HG02970 (cell line): Measurements from ENCODE around the gene LRRC14B.
A peak's percentile ranks its signal among the peaks of the same experiment; 100 is the strongest.
"Not testable (repeated sequence)": the region's sequence is repeated elsewhere in the genome, so short reads cannot be mapped to it uniquely, and the experiment has no call there.

Experiments
- ATAC-seq: cut with Tn5 transposase; IDR thresholded peaks from one replicate; pipeline ENCODE4 v1.9.1; 2021; ENCODE audit warnings: mild to moderate bottlenecking, moderate library complexity, moderate number of reproducible peaks; ENCODE audit not compliant: unreplicated experiment, low FRiP score

Gene LRRC14B

DNA sequence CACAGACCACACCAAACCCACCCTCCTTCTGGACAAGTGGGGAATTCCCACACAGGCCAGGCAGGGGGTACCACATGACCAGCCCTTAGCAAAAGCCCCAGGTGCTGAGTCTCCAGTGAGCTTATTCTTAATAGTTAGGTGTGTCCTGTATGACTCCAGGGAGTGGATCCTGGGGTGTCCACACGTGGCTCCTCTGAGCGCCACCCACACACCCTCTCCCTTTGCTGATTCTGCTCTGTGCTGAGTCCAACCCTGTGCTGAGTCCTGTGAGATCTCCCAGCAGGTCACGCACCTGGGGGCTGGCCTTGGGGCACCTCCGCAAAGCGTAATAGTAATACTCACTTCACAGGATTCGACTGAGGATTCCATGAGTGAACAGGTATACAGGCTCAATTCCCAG is 12.7 kb downstream of the LRRC14B start:
- ATAC-seq, result no peak

DNA sequence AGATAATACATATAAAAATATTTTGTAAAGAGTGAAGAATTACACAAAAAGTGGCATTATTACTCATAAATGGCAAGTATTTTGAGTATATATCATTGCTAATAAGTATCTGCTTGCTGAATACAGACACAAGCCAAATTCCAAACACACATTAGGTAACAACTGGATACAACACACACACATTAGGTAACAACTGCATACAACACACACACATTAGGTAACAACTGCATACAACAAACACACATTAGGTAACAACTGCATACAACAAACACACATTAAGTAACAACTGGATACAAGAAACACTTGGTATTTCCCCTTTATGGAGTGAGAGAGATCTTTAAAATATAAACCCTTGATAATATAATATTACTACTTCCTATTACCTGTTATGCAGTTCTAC is 13.2 kb downstream of the LRRC14B start:
- no peak for ATAC-seq

DNA sequence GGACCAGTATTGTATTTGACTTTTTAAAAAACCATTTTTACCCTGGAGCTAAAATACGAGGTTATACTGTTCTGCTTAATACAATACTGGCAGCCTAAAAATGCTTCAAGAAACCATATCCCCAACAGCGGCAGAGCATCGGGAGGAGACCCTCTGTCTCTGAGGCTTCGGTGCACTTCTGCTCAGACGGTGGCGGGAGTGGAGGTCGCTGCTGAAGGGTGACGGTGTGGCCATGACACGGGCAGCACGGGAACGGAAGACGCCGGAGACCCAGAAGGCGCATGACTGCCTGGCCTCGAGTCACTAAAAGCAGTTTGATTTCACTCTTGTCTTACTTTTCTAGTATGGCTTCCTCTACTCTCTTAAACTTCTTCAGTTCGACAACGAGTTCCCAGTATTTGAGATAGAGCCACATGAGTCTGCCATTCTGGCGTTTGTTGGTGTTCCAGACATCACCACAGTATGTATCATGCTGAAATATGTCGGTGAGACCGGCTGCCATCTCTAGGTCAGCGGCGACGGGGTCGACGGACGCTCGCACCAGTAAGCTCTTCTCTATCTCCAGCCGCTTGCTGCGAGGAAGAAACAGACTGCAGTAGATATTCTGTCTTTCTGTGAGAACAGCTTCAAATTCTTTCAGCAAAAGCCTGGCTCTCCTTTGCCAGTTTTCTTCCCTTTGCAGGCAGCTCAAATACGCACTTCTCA is 13.8 kb downstream of the LRRC14B start:
- ATAC-seq, result no peak

DNA sequence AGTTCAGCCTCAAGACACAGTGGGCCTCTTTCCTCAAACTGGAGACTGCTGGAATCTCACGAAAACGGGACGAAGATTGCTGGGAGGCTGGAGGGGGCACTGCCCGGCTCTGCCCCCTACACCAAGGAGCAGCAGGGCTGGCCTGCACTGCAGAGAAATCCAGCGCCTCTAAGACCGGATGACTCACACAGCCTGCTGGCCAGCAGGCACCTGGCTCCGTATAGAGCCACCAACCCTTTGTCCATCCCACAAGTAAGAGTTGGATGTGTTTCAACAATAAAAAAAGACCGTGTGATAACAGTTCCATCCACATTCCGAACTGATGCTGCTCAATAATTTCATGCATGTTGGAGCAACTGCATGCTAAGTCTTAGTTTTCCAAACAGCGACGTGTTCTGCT is 15.1 kb downstream of the LRRC14B start:
- no peak for ATAC-seq

DNA sequence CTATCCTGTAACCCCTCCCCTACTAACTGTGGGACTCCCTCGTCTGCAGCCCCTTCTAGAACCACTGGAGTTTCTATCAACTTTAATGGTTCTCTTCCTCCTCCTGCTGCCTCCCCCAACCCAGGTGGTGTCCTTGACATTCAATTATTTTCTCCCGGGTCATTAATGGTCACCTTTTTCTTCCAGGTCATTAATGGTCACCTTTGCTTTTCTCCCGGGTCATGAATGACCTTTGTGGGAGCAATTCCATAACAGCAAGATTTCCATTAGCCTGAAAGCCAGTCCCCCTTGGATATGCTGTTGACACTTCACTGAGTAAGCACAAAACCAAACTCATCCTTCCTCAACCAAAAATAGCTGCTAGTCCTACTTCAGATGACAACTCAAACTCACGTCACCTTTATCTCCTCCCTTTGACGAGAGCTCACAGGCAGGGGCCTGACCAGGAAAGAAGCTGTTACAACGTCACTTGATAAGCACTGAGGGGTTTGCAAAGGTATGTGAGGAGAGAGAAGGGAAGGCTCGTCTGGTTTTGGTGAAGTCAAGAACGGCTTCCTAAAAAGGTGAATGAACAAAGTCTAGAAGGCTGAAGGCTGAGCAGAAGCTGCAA is 15.7 kb downstream of the LRRC14B start:
- ATAC-seq, result no peak

DNA sequence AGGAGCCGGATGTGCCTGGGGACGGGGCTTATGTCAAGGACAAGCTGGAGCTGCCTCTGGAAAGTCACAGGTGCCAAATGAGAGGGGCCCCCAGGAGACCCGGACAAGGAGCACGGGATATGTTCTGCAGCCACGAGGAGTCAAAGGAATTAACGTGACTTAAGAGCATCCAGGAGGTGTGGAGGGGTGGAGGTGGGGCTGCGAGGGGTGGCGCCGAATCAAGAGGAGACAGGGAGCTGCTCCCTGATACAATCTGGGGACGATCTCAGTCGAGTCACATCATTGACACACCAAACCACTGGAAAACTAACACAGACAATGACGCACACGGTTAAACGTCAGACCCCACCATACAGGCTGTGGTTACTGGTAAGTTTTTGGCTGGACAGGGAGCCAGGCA is 16.3 kb downstream of the LRRC14B start:
- no peak for ATAC-seq

DNA sequence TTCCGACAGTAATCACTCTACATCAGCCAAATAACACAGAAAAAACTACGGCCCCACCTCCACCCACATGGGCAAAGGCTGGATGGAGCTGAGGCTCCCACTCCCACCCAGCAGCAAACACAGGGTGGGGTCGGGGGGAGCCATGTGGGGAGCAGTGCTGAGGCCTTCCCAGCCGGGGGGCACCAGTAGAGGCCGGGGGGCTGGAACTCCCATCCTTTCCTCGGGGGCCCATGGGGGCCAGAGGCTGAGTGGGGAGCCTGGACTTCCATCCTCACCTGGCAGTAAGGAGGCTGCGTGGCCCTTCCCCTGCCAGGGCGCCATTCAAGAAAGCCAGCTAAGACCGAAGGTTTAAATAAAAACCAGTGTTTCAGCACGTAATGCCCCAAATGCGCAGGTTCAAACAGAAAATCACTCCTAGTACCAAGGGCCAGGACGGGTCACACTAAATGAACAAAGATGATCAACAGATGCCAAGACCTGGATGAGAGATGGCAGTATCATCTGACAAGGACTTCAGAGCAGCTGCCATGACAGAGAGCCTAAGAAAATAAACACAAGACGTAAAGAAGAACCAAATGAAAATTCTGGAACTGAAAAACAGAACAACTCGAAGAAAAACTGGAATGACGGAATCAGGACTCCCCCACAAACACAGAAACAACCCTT is 17.3 kb downstream of the LRRC14B start:
- ATAC-seq, result no peak

DNA sequence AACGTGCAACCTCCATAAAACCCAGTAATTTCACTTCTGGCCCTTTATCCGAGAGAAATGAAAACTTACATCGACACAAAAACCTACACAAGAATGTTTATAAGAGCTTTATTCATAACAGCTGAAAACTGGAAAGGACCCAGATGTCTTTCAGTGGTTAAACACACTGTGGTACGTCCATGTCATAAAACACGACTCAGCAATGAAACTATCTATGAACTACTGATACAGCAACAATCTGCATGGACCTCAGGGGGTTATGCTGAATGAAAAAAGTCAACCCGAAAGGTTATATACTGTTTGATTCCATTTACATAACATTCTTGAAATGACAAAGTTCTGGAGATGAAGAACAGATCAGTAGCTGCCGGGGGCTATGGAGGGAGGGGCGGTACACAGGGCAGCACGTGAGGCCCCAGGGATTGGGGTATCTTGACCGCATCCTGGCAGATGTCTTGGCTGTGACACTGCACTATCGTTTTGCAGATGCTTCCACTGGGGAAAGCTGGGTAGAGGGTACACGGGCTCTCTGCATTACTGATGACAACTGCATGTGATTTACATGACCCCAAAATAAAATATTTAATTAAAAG is 22.6 kb downstream of the LRRC14B start:
- no peak for ATAC-seq

DNA sequence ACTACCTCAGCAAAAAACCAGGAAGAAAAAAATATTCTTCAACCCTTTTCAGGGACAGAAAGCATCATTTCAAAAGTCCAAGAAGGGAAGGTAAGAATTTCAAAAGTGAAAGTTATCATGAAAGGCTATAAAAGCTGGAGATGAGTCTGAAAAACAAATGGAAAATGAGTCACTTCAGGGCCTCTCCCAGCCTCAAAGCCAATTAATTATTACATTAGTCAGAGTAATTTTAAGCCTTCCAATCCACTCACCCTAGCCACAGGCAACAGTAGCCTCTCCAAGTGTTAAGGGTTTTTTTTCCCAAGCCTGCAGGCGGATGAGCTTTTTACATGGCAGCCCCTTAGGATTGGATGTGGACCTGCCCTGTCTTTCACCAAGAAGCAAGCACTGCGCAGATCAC is 24.0 kb downstream of the LRRC14B start:
- ATAC-seq, result not testable (repeated sequence)

DNA sequence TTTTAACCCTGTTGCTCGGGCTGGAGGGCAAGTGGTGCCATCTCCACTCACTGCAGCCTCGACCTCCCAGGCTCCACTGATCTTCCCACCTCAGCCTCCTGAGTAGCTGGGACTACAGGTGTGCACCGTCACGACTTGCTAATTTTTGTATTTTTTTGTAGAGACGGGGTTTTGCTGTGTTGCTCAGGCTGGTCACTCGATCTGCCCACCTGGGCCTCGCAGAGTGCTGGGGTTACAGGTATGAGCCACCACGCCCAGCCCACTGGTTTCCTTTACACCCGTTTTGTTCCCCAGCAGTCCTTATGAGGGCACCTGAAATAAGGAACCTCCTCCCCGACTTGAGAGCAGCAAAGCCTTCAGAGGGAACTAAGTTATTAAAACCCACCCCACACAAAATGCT is 24.8 kb downstream of the LRRC14B start:
- ATAC-seq, result not testable (repeated sequence)

DNA sequence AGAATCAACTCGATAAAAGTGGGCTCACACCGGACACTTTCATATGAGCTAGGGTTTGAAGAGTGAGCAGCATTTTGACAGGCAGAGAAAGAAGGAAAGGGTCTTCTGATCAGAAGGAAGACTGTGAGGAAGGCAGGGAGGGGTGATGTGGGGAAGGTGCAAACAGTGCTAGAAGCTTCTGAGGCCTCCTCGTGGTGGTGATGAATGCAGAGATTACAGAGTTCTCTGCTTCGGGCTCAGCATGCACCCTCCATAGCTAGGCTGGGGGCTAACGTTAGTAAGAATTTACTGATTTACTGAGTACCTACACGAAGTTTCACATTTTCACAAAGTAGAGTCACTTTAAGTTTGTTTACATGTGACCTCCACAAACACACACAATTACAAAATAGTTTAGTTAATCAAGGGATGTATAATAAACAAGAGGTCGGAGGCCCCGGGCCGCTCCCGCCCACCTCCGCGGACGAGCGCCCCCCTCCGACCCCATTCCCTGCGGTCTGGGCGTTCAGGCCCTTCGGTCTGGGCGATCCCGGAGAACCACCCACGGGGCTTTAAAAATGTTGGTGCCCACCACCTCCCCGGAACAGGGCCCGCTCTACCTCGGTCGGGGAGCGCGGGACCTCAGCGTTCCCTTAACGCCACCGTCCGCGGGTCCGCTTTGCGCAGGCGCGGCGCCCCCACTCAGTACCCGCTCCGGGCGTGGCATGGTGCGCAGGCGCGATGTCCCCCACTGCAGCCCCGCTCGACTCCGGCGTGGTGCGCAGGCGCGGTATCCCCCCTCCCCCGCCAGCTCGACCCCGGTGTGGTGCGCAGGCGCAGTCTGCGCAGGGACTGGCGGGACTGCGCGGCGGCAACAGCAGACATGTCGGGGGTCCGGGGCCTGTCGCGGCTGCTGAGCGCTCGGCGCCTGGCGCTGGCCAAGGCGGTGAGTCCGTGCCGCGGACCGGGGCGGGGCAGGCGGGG is 26.5 kb downstream of the LRRC14B start, which contains the start of the genes CCDC127 and SDHA:
CCDC127 (minus strand) TSS at position 660 of the 963 bp plus-strand sequence. CDS start 1,304 bp downstream, outside the sequence.
SDHA (plus strand) TSS at position 827 of the 963 bp plus-strand sequence; CDS start at position 863, 36 bp downstream.
- ATAC-seq, result peak; percentile 73

DNA sequence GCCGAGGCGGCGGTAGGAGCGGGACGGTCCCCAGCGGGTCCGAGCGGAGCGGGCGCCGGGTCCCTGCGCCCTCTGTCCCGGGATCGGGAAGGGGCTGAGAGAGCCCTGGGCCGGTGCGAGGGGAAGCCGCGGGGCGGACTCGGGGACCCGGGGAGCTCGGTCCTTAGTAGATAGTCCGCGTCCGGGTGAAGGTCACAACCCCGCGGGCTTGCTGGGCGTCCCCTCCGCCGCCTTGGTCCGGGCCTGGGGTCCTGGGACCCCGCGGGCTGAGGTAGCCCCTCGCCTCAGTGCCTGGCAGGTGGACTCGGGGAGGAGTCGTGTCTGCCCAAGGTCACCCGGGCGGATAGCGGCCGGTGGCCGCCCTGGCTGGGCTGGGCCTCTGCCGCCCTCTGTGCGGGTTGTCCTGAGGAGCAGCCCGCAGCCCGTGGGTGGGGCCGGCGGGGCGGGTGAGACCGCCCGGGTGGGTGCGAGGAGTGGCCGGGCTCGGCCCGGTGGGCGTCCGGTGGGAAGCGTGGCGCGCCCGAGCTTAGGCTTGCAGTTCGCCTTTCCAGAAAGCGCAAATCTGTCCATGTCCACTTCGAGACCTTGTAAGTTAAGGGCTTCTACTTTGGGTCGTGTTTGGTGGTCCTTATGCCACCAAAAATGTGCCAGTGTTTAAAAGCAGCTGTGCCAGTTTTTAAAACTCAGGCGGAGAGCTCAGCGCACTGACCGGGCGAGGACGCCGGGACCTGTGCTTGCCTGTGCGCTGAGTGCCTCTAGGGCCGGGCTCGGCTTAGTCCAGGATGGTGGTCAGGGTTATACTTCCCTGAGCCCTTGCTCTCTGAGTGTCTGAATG is 27.4 kb downstream of the LRRC14B start:
- ATAC-seq, result peak; percentile 4

DNA sequence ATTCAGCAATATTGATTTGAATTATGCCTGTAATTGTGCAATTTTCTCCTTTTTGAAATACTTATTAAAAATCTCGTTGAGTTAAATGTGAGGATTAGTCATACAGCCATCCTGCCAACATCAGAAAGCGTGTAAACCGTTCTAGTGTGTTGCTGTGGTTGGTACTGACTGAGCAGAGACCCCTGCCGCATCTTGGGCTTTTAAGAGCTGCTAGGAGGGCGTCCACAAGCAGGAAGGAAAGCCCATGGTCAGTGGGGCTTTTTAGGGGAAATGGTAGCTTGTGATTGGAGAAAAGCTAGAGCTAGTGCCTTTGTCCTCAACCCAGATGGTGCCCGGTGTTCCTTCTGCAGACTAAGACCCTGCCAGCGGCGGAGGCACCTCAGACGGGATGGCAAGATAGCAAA is 28.2 kb downstream of the LRRC14B start:
- ATAC-seq, result no peak

DNA sequence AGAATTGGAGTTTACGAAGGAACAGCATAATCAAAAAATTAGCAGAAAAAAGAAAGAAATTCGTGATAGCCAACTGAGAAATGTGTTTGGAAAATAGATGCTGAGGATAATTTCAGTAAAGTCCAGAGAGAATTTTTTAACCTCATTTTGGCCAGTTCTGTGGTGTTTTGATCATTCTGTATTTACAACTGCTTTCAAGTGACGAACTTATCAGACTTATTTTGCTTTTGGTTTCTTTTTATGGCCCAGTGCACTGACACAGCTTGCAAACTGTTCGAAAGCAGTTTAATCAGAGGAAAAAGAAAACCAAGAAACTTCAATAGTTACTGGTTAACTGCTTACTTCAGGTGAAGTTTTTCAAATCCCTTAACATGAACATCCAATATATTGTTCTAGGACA is 28.7 kb downstream of the LRRC14B start:
- no peak for ATAC-seq

DNA sequence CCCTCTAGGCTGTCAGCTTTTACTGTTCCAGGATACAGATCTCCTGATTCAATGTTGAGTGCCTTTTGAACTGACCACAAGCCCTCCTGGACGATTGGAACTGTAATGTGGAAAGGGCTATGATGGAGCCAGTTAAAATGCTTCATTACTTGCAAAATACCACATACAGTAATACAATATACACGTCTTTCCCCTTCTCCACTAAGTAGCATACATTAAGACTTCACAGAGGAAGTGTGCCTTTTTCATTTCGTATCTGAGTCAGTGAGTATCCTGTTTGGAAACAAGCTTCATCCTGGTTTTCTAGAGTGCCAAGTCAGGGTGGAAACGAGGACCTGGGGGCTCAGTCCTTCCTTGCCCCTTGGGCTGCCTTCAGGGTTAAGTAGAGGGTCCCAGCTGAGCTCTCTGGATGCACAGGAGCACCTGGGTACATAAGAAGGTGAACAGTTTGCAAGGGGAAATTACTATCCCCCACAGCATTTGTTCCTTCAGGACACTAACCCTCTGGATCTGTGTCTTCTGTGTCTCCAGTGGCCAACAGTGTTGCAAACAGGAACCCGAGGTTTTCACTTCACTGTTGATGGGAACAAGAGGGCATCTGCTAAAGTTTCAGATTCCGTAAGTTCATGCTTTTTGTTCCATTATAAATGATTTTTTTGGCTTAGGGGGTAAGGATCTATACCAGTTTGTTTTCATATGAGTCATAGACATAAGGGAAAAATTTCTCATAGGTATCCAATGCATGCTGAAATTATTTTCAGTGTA is 31.8 kb downstream of the LRRC14B start:
- ATAC-seq, result not testable (repeated sequence)

DNA sequence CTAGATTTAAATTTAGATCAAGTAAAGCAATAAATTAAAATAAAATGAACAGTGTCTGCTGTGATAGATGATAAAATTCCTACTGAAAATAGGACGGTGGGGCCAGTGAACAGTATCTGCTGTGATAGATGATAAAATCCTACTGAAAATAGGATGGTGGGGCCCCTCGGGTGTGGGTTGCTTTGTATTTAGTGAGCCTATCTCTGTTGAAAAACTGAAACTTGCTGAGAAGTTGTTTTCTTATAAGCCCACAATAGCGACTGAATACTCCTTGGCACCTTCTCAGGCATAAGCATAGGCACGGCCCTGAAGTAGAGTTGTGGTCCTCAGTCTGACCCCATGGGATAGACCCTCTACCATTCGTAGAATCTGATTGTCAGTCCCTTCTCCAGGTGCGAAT is 32.5 kb downstream of the LRRC14B start:
- no peak for ATAC-seq

DNA sequence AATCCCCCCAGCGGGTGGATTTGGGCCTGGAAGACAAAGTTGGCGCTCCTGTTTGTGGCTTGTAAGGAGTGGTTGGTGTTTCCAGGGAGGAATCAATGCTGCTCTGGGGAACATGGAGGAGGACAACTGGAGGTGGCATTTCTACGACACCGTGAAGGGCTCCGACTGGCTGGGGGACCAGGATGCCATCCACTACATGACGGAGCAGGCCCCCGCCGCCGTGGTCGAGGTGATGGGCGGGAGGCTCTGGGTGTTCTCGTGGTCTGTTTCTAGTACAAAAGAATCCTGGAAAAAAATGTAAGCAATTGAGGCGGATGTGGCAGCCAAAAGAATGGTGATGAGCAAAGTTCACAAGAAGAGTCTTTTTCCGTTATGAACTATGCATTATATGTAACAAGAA is 34.0 kb downstream of the LRRC14B start:
- no peak for ATAC-seq

DNA sequence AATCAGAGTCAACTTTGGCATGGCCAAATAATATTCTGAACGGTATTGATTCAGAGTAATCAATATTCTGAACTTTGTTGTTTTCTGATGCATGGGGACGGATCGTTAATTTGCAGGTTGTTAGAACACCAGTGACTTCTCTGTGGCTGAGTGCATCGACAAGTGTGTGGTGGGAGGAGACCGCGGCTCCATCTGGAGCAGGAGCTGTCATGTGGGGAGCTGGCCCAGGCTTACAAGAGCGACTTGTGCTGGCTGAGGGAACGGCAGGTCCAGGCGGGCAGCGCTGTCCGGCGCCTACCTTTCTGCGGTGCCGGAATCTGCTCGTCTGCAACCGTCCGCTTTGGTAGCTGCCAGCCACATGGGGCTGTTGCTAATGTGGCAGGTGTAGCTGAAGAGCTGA is 36.1 kb downstream of the LRRC14B start:
- ATAC-seq, result not testable (repeated sequence)
